ENCODE data around the gene COG2.
A peak's percentile ranks its signal among the peaks of the same experiment; 100 is the strongest.
"Not testable (repeated sequence)": the region's sequence is repeated elsewhere in the genome, so short reads cannot be mapped to it uniquely, and the experiment has no call there.

The COG2 gene

GRCh38 chr1:230624097-230624713 lies 18.1 kb upstream of the COG2 start:
- no peak for DNase-seq (ENCODE audit: low spot score)

DNA sequence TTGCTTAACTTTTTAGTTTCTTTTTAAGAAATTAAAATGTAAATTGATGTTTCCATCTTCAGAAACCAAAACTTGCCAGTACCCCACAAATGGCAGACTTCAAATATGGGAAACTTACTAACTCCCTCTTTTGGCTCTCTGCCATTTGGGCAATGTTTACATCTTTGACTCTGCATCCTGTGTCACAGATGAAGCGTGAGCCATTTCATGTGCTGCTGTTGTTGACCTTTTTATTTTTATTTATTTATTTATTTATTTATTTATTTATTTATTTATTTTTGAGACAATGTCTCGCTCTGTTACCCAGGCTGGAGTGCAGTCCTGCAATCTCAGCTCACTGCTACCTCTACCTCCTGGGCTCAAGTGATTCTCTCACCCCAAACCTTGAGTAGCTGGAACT lies 16.0 kb upstream of the COG2 start:
- DNase-seq (ENCODE audit: low spot score), result no peak

DNA sequence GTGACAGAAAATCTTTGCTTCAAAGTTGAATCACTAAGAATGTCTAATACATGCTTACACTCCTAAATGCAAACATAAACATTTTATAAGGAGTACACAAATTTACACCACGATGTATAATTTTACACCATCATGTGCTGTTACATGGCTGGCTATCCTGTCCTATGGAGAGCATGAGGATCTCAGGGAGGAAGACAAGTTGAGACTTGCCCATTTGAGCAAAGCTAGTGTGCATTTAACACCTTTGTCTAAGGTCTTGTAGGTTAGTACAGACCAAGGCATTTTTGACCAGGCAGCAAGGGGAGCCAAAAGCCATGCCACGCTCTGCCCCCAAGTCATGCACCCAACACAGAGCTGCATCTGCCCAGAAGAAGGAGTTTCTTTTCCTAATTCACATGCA lies 14.5 kb upstream of the COG2 start:
- no peak for DNase-seq (ENCODE audit: low spot score)

DNA sequence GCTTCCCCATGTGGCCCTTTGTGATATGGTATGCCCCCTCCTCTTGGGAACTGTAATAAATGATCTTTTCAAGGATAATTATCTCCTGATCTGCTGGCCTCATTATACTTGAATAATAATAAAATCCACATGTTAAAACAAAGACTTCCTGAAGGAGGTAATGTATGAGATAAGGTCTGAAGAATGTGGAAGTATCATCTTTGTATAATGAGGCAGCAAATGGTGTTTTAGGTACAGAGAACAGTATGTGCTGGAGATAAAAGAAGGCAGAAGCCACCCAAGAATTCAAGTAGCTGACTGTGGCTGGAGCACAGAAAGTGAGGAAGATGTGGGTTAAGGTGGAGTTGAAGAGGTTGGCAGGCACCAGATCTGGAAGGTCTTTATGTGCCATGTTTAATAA lies 12.8 kb upstream of the COG2 start:
- DNase-seq (ENCODE audit: low spot score), result no peak

- DNase-seq (ENCODE audit: low spot score), result no peak
Measured at GRCh38 chr1:230631477-230631876, 10.8 kb upstream of the COG2 start.

DNA sequence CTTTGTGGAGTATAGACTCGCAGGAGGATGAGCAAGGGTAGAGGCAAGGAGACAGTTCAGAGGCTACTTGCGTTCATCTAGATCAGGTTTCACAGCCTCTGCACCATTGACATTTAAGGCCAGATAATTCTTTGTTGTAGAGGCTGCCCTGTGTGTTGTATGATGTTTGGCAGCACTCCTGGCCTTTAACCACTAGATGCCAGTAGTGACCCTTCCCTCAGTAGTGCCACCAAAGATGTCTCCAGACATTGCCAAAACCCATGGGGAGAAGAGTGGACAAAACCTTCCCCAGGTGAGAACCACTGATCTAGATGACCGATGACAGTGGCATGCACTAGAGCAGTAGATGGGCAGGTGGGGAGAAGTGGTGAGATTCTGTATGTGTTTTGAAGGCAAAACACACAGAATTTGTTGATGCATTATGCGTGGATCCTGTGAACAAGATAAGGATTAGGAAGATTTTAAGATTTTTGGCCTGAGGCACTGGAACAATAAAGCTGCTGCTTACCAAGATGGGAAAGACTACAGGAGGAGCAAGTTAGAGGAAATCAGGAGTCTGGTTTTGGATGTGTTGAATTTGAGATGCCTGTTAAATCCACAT lies 9.9 kb upstream of the COG2 start:
- peak; percentile 50 for DNase-seq (ENCODE audit: low spot score)

GRCh38 chr1:230633469-230633868 lies 8.8 kb upstream of the COG2 start:
- DNase-seq (ENCODE audit: low spot score), result no peak

- DNase-seq (ENCODE audit: low spot score), result no peak
Measured at GRCh38 chr1:230634384-230634783, 7.9 kb upstream of the COG2 start.

DNA sequence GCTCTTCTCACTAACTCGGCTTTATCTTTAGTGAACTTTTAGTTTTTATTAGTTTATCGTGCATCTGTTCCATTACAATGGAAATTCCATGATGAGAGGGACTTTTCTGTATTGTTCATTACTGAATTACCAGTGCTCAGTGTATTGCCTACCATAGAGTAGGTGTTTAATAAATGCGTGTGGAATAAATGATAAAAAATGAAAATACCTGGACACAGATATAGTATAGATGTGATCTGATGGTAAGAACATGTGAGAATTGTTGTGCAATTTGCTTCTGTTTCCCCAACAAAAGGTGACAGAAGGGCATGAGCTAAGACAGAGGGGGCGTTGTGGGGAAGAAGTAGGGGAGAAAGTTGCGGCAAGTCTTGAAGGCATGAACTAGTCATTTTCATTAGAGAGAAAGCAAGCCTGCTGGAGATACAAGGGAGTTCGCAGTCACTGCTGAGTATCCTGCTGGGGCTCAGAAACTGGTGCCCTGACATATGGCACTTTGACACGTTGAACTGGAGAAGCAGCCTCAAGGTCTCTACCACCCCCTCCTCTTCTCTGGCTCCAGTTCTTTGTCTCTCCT lies 5.6 kb upstream of the COG2 start:
- DNase-seq (ENCODE audit: low spot score), result no peak

DNA sequence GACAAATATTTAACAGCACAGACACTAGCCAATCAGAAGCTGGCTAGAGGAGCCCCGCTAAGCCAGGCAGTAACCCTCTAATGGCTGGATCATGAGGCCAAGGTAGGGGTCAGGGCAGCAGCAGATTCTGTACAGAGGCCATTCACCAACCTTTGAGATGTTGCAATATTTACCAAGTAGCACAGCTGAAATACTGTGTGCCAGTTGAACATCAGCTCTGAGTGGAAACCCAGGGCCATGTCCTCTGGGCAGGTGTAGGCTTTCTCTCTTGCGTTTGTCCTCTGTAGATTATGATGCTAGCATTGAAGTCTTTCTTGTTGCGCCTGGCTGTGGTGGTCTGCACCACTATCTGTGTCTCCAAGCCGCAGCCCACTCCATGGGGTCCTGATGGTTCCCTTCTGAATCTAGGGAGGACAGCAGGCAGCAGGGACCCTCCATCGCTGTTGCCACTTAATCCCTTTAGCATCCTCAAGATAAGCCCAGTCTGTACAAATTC lies 2.5 kb upstream of the COG2 start:
- DNase-seq (ENCODE audit: low spot score), result no peak

DNA sequence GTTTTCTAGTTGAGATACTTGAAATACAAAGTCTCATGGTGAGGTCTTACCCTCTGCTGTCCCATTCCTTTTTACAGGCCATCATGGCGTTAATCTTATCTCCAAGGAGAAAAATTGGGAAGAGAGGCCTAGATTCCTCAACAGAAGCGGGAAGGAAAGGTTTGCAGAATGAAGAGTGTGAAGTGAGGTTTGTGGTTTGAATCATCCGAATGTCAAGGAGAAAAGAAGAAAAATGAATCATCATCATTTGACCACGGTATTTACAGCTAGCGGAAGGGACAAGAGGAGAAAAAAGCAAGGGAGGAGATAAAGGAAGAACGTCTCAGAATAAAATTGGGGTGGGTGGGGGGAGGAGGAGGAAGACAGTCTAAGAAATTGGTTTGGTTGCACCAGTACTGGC lies 935 bp upstream of the COG2 start:
- DNase-seq (ENCODE audit: low spot score), result no peak

- no peak for DNase-seq (ENCODE audit: low spot score)
Measured at GRCh38 chr1:230641900-230642262, 400 bp upstream of the COG2 start.

DNA sequence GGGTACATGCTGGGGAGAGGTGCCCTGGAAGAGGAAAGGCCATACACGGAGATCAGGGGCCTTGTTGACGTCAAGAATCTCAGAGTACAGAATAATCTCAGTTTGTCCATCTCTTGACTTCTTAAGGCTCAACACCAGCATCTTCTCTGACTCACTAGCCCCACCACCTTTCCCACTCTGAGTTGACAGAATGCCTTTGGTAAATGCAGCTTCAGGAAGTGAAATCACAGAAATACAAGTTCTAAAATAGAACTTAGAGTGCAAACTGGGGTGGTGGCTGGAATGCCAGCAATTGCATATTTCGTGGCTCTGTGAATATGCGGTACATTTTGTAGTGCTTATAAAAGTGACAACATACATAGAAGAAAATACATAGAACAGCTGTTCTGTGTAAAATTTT lies 1.6 kb downstream of the COG2 start:
- no peak for DNase-seq (ENCODE audit: low spot score)

GRCh38 chr1:230646710-230647302 lies 4.5 kb downstream of the COG2 start:
- DNase-seq (ENCODE audit: low spot score), result no peak

DNA sequence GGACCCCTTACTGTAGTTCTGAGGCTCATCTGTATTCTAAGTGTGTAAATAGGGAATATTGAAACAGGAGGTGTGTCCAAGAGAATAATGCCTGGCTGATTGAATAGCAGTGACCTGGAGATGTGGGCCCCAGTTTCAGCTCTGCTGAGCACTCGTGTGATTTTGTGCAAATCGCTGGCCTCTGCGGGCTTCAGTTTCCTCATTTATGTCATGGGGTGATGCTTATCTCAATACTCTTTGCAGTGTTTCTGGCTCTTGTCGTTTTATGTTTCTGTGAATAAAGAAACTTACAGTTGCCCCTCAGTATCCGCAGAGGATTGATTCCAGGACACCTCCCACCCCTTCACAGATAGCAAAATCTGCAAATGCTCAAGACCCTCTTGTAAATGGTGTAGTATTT lies 5.0 kb downstream of the COG2 start:
- DNase-seq (ENCODE audit: low spot score), result no peak

DNA sequence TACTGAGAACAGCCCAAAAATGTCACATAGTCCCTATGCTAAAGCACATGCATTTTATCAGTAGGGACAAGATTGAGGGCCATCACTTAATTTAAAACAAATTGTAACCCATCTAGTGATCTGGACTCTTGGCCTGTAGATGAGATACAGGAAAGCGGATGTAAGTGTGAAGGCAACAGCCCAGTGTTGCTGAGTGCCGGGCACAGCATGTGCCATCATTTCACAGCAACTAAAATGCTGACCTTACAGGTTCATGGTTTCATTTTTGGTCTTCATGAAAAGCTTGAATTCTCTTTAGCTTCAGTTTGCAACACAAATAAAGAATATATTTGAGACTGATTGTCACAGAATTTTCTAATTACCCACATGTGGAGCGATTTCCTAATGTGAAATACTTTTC lies 5.8 kb downstream of the COG2 start:
- no peak for DNase-seq (ENCODE audit: low spot score)

DNA sequence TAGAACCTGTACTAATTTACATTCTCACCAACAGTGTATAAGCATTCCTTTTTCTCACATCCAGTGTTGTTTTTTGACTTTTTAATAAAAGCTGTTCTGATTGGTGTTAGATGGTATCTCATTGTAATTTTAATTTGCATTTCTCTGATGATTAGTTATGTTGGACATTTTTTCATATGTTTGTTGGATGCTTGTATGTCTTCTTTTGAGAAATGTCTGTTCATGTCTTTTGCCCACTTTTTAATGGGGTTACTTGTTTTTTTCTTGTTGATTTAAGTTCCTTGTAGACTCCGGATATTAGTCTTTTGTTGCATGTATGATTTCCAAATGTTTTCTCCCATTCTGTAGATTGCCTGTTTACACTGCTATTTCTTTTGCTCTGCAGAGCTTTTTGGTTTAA lies 8.0 kb downstream of the COG2 start:
- no peak for DNase-seq (ENCODE audit: low spot score)

- no peak for DNase-seq (ENCODE audit: low spot score)
Measured at GRCh38 chr1:230651235-230651634, 9.0 kb downstream of the COG2 start.

- not testable (repeated sequence) for DNase-seq (ENCODE audit: low spot score)
Measured at GRCh38 chr1:230656719-230657118, 14.4 kb downstream of the COG2 start.

GRCh38 chr1:230658103-230658502 lies 15.8 kb downstream of the COG2 start:
- not testable (repeated sequence) for DNase-seq (ENCODE audit: low spot score)

DNA sequence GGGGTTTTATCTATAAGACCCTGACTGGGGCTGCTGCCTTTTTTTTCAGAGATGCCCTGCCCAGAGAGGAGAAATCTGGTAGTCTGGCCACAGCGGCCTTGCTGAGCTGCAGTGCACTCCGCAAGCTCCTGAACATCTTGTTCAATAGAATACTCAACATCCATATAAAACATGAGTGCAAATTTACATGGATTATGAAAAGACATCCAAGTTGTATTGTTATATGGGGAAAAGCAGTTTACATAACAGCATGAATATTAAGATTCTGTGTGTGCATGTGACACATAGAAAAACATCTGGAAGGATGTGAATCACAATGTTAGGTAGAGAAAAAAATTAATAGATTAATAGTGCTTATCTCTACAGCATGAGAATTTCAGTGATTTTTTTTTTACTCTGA lies 16.4 kb downstream of the COG2 start:
- DNase-seq (ENCODE audit: low spot score), result no peak

DNA sequence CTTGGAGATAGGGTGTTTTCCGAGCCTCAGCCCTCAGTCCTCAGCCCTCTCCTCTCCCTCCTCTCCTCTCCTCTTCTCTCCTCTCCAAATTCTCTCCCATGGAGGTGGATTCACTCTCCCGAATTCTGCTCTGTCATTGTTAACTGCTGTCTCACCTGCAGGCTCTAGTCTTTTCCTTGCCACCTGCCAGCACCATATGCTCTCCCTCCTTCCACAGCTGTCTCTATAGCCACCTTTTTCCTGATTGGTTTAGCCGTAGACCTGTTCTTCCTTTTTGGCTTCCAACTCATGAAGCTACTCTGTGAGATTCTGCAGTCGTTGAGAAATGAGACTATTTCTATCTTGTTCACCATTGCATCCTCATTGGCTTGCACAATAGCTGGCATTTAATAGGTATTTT lies 19.7 kb downstream of the COG2 start:
- DNase-seq (ENCODE audit: low spot score), result no peak

DNA sequence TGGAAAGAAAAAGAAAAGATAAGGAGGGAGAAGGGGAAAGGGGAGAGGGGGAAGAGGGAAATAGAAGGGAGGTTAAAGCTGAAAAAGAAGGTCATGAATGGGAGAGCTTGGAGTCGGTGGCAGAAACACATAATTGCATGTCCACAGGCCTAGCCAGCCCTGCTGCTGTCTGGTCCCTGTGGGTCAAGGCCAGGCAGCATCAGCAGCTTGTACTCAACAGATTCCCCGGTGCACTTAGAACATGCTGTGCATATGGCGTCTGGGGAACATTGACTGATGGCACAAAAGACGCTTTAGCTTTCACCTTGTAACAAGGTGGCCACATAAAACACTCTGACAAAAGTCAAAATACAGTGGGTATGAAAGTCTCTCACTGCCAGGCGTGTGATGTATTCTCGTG lies 25.9 kb downstream of the COG2 start:
- DNase-seq (ENCODE audit: low spot score), result no peak

GRCh38 chr1:230669543-230669942 lies 27.3 kb downstream of the COG2 start:
- DNase-seq (ENCODE audit: low spot score), result no peak

Data from globus pallidus (tissue), 1 donor.